GM12878 (cell line): ENCODE data around the gene ABHD18. TPM values are rescaled to one million over a fixed set of nuclear protein-coding genes. Genes with fewer than 3 reads are reported as not detected.

ENCODE experiments used
- BACH1 ChIP-seq: fragments of 450-650 bp; IDR thresholded peaks from 2 replicates; pipeline ENCODE4 v1.6.1; 2017; ENCODE audit warnings: mild to moderate bottlenecking, borderline replicate concordance
- BRCA1 ChIP-seq: IDR thresholded peaks from 2 replicates; pipeline ENCODE4 v1.6.1; 2011; ENCODE audit warnings: low read depth, low read length, improper control_type of control experiment
- CEBPB ChIP-seq, 2 experiments: fragments of 150-350 bp in 1 of 2; IDR thresholded peaks; 2 replicates each; pipeline ENCODE4 v1.6.1; 2012 to 2014; ENCODE audit warnings: low read depth in 2 of 2, low read length in 2 of 2, borderline replicate concordance in 1 of 2, inconsistent platforms in 1 of 2
- FOS ChIP-seq: IDR thresholded peaks from 3 replicates; pipeline ENCODE4 v1.6.1; 2011; ENCODE audit warnings: borderline replicate concordance; ENCODE audit not compliant: insufficient read length; ENCODE audit errors: extremely low read depth
- HDAC6 ChIP-seq: fragments of 200-600 bp; sonication (generic); IDR thresholded peaks from one replicate; pipeline ENCODE4 v1.8.0; 2017; ENCODE audit warnings: antibody characterized with exemption; ENCODE audit not compliant: unreplicated experiment
- LARP7 ChIP-seq: fragments of 450-650 bp; IDR thresholded peaks from 2 replicates; pipeline ENCODE4 v1.6.1; 2017; ENCODE audit warnings: mild to moderate bottlenecking
- MXI1 ChIP-seq: fragments of 150-350 bp; IDR thresholded peaks from 2 replicates; pipeline ENCODE4 v1.6.1; 2011; ENCODE audit warnings: low read depth, mild to moderate bottlenecking, inconsistent platforms, low read length, improper control_type of control experiment
- MYC ChIP-seq: IDR thresholded peaks from 2 replicates; pipeline ENCODE4 v1.6.1; 2011; ENCODE audit warnings: mild to moderate bottlenecking, low read length, moderate library complexity, inconsistent platforms; ENCODE audit not compliant: insufficient read depth, insufficient replicate concordance, insufficient read length, severe bottlenecking
- NRF1 ChIP-seq: conservative IDR thresholded peaks from 2 replicates; pipeline ENCODE4 v1.6.1; 2011; ENCODE audit warnings: mild to moderate bottlenecking, low read depth, low read length, improper control_type of control experiment
- RB1 ChIP-seq: fragments of 450-650 bp; formaldehyde crosslinking; IDR thresholded peaks from 2 replicates; pipeline ENCODE4 v1.6.1; 2017; ENCODE audit warnings: mild to moderate bottlenecking, borderline replicate concordance
- SMARCA5 ChIP-seq: fragments of 450-650 bp; IDR thresholded peaks from 2 replicates; pipeline ENCODE4 v1.6.1; 2017; ENCODE audit warnings: mild to moderate bottlenecking
- STAT1 ChIP-seq: fragments of 450-650 bp; conservative IDR thresholded peaks from 2 replicates; pipeline ENCODE4 v1.6.1; 2014; ENCODE audit warnings: antibody characterized with exemption, mild to moderate bottlenecking
- TCF3 ChIP-seq: IDR thresholded peaks from 2 replicates; pipeline ENCODE4 v1.6.1; 2012; ENCODE audit warnings: low read depth, mild to moderate bottlenecking, low read length, borderline replicate concordance; ENCODE audit not compliant: insufficient read depth
- ZNF207 ChIP-seq: fragments of 450-650 bp; IDR thresholded peaks from 2 replicates; pipeline ENCODE4 v1.6.1; 2014; ENCODE audit warnings: antibody characterized with exemption, mild to moderate bottlenecking, borderline replicate concordance
- ZNF24 ChIP-seq: fragments of 450-650 bp; IDR thresholded peaks from 2 replicates; pipeline ENCODE4 v1.6.1; 2017; ENCODE audit warnings: antibody characterized with exemption, mild to moderate bottlenecking
- polyA plus RNA-seq, 11 experiments: library from polyadenylated mRNA; depleted of rRNA in 4 of 11; unstranded in 6 of 11; stranded (reverse) in 5 of 11; fragments of >200 nt; fragmentation: Nextera tagmentation in 4 of 11; fragmentation: Illumina TruSeq in 1 of 11; extraction: Ambion mirVana in 4 of 11; extraction: Trizol in 1 of 11; gene quantifications; 1 replicate in 1 of 11; 2 replicates in 10 of 11; pipeline versions ENCODE4 v1.2.1 to v1.2.3, GENCODE V29; 2011 to 2016; ENCODE audit warnings: inconsistent platforms in 2 of 11, missing spikeins in 2 of 11, low read depth in 1 of 11
- total RNA-seq, 4 experiments: library from RNA; depleted of rRNA in 3 of 4; stranded (reverse); fragments of >200 nt in 3 of 4; fragmentation: Illumina TruSeq in 1 of 4; extraction: Trizol in 1 of 4; gene quantifications; 2 replicates each; pipeline versions ENCODE4 v1.2.1 to v1.2.3, GENCODE V29; 2013 to 2021
- TF ChIP-seq, protein P1 (sequence below): fragments of 450-650 bp; IDR thresholded peaks from 2 replicates; pipeline ENCODE4 v1.6.1; 2017; ENCODE audit warnings: mild to moderate bottlenecking, low read depth, inconsistent platforms; ENCODE audit not compliant: poor library complexity, severe bottlenecking
- TF ChIP-seq, protein P2 (sequence below): fragments of 450-650 bp; IDR thresholded peaks from 2 replicates; pipeline ENCODE4 v1.6.1; 2018; ENCODE audit warnings: borderline replicate concordance, mild to moderate bottlenecking; ENCODE audit not compliant: partially characterized antibody
- TF ChIP-seq, protein P3 (sequence below): IDR thresholded peaks from 2 replicates; pipeline ENCODE4 v1.6.1; 2011; ENCODE audit warnings: low read depth, low read length, improper control_type of control experiment, borderline replicate concordance
- TF ChIP-seq, protein P4 (sequence below): IDR thresholded peaks from 2 replicates; pipeline ENCODE4 v1.6.1; 2011; ENCODE audit warnings: borderline replicate concordance, low read depth, mild to moderate bottlenecking, moderate library complexity, low read length; ENCODE audit not compliant: insufficient read depth, poor library complexity, severe bottlenecking
- TF ChIP-seq, protein P5 (sequence below): fragments of 150-350 bp; IDR thresholded peaks from 2 replicates; pipeline ENCODE4 v1.6.1; 2014; ENCODE audit warnings: mild to moderate bottlenecking, low read depth, low read length

Gene ABHD18
- total and polyA plus RNA-seq, 10 of the 15 experiments (the other 5 are each of a cell fraction or from before 2014, with no cell fraction given): 3.4 to 13.5 (median 9.6) TPM

DNA sequence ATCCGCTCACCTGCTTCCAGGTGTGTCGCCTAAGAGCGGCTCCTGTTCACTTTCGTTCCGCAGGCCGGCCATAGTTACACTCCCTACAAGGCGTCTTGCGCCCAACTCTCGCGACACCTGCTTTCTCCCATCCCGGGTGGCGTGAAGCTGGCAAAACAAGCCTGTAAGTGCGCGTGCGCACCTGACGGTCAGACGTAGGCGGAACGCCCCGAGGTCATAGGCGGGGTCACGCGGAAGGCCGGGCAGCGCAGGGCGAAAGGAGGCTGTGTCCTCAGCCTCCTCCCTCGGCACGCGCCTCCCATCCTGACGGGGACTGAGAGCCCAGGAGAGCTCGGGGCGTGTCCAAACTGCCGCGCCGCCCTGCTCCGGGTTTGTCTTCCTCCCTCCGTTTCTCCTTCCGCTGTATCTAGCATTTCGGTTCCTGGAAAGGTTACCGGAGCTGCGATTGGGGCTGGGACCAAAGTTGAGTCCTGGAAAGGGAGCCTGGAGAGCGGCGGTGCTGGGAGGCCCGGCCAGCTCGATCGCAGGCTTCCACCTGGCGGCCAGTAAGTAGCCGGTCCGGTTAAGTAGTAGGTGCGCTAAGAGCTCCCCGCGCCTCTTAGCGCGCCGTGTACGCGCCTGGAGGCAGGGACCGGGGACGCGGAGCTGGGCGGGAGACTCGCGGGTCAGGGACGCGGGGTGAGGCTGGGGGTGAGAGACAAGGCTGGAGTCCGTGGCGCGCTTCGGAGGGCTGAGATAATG lies at the start of gene ABHD18, which contains the start of gene MFSD8 (continued):
- TF ChIP-seq, protein P1, sequence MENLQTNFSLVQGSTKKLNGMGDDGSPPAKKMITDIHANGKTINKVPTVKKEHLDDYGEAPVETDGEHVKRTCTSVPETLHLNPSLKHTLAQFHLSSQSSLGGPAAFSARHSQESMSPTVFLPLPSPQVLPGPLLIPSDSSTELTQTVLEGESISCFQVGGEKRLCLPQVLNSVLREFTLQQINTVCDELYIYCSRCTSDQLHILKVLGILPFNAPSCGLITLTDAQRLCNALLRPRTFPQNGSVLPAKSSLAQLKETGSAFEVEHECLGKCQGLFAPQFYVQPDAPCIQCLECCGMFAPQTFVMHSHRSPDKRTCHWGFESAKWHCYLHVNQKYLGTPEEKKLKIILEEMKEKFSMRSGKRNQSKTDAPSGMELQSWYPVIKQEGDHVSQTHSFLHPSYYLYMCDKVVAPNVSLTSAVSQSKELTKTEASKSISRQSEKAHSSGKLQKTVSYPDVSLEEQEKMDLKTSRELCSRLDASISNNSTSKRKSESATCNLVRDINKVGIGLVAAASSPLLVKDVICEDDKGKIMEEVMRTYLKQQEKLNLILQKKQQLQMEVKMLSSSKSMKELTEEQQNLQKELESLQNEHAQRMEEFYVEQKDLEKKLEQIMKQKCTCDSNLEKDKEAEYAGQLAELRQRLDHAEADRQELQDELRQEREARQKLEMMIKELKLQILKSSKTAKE: no peak
- TF ChIP-seq MYC (peak; percentile 59), STAT1 (no peak), SMARCA5 (peak; percentile 89), CEBPB (IDR thresholded peaks at IDR 0.05; ENCODE audit: borderline replicate concordance in 1 of 2, low read depth in 2 of 2, low read length in 2 of 2) (no peak), HDAC6 (no peak), BACH1 (no peak), FOS (no peak), TCF3 (no peak), LARP7 (peak; percentile 85), MXI1 (peak; percentile 88), BRCA1 (peak; percentile 87), ZNF24 (no peak), ZNF207 (0 out of 2 replicates have a peak, but pooled peaks have one; percentile 25), NRF1 (peak; percentile 83), RB1 (peak; percentile 77; the same call in 1 of the 2 replicates)
- TF ChIP-seq, protein P2, sequence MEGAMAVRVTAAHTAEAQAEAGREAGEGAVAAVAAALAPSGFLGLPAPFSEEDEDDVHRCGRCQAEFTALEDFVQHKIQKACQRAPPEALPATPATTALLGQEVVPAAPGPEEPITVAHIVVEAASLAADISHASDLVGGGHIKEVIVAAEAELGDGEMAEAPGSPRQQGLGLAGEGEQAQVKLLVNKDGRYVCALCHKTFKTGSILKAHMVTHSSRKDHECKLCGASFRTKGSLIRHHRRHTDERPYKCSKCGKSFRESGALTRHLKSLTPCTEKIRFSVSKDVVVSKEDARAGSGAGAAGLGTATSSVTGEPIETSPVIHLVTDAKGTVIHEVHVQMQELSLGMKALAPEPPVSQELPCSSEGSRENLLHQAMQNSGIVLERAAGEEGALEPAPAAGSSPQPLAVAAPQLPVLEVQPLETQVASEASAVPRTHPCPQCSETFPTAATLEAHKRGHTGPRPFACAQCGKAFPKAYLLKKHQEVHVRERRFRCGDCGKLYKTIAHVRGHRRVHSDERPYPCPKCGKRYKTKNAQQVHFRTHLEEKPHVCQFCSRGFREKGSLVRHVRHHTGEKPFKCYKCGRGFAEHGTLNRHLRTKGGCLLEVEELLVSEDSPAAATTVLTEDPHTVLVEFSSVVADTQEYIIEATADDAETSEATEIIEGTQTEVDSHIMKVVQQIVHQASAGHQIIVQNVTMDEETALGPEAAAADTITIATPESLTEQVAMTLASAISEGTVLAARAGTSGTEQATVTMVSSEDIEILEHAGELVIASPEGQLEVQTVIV: no peak
- TF ChIP-seq, protein P3, sequence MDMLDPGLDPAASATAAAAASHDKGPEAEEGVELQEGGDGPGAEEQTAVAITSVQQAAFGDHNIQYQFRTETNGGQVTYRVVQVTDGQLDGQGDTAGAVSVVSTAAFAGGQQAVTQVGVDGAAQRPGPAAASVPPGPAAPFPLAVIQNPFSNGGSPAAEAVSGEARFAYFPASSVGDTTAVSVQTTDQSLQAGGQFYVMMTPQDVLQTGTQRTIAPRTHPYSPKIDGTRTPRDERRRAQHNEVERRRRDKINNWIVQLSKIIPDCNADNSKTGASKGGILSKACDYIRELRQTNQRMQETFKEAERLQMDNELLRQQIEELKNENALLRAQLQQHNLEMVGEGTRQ: peak; percentile 30; the same call in 1 of the 2 replicates
- TF ChIP-seq, protein P4, sequence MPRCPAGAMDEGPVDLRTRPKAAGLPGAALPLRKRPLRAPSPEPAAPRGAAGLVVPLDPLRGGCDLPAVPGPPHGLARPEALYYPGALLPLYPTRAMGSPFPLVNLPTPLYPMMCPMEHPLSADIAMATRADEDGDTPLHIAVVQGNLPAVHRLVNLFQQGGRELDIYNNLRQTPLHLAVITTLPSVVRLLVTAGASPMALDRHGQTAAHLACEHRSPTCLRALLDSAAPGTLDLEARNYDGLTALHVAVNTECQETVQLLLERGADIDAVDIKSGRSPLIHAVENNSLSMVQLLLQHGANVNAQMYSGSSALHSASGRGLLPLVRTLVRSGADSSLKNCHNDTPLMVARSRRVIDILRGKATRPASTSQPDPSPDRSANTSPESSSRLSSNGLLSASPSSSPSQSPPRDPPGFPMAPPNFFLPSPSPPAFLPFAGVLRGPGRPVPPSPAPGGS: no peak
- TF ChIP-seq, protein P5, sequence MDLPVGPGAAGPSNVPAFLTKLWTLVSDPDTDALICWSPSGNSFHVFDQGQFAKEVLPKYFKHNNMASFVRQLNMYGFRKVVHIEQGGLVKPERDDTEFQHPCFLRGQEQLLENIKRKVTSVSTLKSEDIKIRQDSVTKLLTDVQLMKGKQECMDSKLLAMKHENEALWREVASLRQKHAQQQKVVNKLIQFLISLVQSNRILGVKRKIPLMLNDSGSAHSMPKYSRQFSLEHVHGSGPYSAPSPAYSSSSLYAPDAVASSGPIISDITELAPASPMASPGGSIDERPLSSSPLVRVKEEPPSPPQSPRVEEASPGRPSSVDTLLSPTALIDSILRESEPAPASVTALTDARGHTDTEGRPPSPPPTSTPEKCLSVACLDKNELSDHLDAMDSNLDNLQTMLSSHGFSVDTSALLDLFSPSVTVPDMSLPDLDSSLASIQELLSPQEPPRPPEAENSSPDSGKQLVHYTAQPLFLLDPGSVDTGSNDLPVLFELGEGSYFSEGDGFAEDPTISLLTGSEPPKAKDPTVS: no peak
